GM18909 (cell line): ENCODE data around the gene NCR3LG1.

Source experiments
- ATAC-seq: cut with Tn5 transposase; IDR thresholded peaks from one replicate; pipeline ENCODE4 v1.9.1; 2021; ENCODE audit warnings: mild to moderate bottlenecking; ENCODE audit not compliant: unreplicated experiment, poor library complexity

NCR3LG1 gene, protein sequence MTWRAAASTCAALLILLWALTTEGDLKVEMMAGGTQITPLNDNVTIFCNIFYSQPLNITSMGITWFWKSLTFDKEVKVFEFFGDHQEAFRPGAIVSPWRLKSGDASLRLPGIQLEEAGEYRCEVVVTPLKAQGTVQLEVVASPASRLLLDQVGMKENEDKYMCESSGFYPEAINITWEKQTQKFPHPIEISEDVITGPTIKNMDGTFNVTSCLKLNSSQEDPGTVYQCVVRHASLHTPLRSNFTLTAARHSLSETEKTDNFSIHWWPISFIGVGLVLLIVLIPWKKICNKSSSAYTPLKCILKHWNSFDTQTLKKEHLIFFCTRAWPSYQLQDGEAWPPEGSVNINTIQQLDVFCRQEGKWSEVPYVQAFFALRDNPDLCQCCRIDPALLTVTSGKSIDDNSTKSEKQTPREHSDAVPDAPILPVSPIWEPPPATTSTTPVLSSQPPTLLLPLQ

DNA sequence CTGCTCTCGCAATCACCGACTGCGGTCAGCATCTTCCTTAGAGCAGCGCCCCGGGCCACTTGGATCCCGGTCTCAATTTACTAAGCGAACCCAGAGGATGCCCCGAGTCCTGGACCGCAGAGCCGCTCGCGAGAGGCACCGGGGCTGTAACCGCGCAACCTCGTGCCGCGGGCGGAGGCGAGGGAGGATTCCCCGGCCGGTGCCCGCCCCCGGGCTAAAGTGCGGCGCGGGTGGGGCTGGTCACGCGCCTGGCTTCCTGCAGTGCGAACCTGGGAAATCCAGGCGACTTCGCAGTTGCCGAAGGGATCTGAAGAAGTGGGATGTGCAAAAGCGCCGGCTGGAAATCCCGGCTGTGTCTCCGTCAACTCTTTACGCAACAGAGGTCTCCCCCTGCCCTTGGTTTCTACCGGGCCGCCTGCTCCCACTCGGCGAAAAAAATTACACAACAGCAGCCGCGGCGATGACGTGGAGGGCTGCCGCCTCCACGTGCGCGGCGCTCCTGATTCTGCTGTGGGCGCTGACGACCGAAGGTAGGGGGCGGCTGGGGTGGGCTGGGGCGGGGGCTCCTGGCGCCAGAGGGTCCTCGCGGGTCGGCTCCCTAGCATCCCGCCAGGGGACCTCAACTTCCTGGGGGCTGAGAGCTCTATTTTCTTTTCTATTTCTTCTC lies at the start of gene NCR3LG1:
Gene NCR3LG1 (plus strand): TSS at position 291 of the 667 bp plus-strand sequence. CDS start 170 bp downstream, at position 461.
- no peak for ATAC-seq

DNA sequence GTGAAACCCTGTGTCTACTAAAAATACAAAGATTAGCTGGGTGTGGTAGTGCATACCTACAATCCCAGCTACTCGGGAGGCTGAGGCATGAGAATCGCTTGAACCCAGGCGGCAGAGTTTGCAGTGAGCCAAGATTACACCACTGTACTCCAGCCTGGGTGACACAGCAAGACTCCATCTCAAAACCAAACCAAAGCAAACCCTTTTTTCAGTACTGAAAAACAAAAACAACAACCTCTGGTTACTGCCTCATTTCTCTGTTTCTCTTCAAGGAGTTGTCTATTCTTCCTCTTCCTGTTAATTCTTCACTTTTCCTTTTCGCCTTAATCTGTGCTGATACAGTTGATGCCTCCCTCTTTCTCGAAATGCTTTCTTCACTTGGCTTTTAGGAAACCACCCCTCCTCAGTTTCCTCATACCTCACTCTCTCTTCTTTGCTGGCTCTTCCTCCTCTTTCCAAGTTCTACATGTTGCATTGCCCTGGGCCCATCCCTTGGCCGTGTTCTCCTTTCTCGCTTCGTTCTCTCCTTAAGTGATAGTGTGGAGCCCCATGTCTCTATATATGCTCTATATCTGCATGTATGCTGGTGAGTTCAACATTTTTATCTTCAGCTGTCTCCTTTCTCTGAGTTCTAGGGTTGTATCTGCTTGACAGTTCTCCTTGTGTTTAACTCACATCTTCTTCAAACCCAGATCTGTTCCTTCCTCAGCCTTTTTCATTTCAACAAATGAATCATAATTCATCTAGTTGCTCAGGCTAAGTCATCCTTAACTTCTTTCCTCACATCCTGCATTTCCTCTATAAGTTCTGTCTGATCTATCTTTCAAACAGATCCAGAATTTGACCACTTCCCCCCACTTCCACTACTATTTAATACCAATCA lies 38.0 kb upstream of the NCR3LG1 start:
- ATAC-seq: no peak

DNA sequence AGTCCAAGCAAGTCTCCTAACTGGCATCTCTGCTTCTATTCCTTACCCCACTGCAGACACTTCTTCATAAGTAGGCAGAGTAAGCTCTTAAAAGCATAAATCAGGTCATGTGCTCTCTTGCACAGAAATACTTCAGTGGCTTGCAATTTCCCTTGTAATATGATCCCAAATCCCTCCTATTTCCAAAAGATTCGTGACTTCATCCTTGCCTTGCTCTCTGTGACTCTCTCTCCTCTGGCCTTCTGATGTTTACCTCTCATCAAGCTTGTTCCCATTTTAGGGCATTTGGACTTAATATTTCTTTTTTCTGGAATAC lies 37.4 kb upstream of the NCR3LG1 start:
- ATAC-seq: no peak

DNA sequence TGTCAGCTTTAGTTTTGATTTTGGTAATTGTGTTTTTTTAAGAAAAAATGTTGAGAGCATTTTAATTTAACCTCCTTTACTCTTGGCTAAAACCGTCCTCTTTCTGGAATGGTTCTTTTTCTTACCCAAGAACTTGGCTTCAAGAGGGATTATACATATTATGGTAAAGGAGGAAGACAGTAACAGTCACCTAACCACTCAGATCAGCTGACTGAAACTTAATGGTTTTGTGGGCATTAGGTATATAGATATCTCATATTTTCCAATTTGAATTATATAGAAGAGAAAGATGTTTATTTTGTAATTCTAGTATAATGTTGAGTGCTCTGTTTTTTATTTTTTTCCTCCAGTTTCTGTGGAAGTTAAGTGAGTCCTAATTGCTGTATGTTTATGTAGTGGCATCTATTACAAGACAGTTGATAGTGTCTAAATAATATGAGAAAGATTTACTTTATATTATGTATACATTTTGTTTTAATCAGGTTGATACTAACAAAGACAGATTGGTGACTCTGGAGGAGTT lies 36.6 kb upstream of the NCR3LG1 start:
- ATAC-seq: no peak

DNA sequence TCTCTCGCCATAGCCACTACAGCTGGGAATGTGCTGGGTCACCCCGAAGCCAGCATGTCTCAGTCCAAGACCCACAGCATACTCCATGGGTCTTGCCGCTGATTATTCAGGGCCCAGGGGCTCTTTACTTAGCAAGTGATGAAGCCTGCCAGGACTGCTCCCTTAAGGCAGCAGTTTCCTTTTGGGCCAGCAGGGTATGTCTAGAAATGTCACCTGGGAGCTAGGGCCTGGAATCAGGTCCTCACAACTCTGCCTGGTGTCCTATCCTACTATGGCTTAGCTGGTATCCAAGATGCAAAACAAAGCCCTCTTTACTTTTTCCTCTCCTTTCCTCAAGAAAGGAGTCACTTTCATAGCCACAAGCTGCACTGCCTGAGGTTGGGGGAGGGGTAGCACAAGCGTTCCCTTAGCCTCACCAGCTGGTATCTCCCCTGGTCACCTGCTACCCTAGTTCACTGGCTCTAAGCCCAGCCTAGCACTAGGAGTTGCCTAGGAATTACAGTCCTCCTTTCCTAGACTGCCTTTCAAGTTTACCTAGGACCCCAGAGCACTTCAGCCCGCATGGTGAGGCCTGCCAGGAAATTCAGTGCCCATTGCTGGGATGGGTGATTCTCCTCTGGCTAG lies 22.6 kb upstream of the NCR3LG1 start:
- no peak for ATAC-seq

DNA sequence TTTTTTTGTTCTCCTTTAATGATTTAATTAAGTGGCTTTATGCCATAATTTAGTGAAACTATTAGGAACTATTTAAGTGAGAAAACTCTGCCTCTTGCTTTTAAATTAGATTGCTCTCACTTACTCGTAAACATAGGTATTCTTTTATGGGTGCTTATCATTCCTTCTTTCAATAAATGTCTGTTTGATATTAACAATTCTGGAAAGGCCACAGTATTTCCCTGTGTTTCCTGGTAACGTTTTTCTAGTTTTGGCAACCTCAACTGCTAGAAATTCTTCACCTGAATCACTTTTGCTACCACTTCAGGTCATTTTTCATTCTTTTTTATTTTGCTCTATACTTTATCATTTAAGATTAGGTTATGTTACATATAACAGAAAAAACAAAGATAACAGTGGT lies 19.9 kb upstream of the NCR3LG1 start:
- ATAC-seq: no peak

DNA sequence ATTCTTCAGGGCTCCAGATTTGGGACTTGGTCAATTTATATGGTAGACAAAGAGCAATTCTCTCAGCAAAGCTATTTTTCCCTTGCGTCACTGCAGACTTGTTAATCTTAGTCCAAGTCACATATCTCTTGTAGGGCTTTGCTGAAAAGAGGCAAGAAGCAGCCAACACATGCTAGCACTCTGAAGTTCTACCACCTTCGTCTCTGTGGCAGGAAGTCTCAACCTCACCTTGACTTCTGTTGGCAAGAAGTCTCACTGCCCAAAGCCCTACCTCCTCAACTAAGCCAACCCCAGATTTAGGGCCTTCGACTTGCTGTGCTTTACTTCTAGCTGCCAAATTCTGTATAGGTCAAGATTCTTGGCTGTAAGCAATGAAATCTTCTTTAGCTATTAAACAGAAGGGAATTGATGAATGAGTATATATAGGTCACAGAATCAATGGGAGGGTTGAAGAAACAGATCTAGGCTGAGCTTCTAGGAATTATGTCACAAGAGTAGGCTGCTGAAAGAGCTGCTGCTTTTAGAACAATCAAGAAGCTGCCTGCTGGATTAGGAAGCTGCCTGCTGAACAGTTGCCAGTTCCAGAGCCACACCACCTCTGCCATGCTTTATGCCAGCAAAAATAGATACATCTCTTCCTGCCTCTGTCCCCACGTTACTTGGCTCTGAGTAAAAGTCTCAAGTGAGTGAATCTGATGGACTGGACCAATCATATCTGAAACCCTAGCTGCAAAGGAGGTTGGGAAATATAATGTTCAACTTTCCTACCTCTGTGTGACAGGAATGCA lies 17.6 kb upstream of the NCR3LG1 start:
- ATAC-seq: no peak

DNA sequence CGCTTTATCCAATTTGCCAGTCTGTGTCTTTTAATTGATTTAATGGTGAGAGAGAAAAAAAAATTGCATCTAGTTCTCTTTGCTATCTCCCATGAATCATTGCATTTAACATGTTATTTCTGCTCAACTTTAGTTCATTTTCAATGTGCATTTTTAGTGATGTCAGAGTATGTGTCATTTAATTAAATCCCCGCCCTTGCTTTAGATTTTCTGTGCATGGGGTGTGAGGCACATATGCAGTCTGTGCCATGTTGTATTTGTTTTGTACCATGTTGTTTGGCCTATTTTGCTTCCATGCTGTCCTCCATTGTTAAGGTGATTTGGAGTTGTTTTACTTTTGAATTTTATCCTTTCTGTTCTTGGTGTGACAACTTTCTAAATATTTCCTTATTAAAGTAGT lies 8.3 kb upstream of the NCR3LG1 start:
- no peak for ATAC-seq

DNA sequence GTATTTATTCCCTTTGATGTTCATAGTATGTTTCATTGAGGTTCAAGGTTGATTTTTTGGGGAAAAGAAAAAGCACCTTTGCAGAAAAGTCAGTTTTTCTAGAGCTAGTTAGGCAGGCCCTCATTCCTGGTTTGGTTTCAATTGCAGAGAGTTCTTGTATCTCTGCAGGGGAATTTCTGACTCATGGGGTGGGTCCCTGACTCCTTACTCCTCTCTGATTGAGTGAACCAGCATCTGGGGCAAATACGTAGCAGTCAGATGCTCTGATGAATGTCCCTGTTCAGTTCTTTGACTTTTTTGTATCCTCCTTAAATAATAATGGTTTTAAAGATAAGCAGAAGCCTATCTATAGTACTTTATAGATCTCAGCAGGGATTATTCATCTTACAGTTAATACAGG lies 7.7 kb upstream of the NCR3LG1 start:
- no peak for ATAC-seq

DNA sequence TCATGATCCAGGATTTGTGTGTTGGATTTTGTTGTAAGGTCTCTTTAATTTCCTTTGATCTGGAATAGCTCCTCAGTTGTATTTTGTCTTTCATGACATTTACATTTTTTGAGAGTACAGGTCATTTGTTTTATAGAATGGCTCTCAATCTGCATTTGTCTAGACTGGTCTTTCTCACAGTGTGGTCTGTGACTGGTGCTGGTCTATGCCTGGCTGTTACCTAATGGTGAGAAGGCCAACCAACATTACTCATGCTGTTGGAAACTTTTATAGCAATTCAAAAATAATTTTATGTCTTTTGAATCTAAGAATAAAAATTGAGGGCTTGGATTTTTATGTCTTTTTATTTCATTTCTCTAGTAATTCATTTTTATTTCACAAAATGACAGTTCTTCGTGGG lies 3.9 kb upstream of the NCR3LG1 start:
- ATAC-seq: no peak

DNA sequence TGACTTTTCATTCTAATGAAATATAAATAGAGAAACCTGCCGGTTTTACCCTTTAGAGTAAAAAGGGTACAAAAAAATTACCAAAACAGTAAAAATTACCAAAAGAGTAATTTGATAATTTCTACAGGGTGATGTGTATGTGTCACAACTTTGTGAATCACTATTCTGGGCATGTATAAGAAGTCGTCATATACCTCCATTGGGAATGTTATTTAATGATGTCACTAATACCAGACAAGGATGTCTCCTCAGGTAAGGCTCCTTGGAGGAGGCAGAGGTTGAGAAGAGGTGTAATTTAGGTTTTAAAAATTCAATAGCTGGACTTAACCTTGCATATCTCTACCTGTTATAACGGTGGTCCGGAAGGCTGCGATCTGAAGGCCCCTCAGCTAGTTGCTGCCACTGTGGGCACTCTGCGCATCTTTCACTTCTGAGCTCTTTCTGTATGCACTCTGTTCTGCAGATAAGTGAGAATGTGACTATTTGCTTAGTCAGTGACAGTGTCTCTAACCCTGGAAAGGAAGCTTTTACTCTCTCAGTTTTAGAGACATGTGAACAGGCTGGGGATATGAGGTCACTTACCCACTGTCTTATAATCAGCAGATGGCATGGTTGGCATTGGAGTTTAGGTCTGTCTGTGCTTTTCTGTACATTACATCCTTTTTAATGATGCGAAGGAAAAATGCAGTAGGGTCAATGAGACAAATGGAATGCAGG lies 987 bp upstream of the NCR3LG1 start:
- no peak for ATAC-seq

DNA sequence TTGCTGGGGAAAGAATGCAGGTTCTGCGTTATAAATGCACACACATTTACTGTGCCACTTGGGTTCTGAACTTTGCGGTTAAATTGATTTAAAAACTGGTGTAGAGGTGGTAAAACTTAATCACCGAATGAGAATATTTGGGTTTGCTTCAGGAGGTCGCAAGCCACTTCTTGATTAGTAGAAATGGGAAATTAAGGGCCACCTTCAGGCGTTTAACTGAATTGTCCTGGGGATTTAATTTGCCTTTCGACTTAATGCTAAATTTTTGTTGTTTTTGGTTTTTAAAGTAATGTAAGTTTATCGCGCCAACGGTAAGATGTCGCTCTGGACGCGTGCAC lies 459 bp upstream of the NCR3LG1 start:
- no peak for ATAC-seq

DNA sequence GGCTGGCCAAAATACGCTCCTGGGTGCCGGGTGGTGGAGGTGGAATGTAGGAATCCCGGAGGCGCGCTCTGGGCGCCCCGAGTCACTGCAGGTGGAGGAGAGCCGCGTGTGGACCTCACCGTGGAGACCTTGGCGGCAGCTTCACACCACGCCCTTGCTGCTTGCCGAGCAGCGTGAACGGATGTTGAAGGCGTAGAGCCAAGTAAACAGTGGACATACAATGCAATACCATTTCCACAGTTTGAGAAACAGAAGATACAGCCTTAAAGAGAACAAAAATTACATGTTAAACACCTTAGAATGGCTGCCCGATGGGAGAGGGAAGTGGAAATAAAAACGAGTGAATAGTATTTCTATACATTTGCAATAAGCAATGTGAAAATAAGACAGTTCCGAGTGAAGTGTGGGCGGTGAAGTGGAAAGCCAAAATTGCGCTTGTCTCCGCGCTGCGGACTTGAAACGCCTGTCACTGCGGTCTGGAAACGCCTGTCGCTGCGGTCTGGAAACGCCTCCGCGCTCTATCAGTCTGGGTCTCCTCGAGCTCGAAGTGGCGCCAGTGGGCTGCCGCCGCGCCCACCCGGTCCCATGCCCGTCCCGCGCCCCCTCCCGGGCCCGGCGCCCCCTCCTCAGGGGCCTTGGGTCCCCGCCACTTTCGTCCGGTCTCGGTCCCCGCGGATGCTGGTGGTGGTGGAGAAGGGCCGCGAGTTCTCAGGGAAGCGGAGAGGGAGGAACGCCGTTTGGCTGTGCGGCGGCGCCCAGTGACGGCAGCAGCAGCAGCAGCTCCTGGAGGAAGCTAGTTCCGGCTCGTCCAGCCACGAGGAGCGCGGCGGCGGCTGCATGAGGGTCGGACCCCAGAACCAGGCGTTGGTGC lies 1.6 kb downstream of the NCR3LG1 start:
- peak; percentile 54 for ATAC-seq

DNA sequence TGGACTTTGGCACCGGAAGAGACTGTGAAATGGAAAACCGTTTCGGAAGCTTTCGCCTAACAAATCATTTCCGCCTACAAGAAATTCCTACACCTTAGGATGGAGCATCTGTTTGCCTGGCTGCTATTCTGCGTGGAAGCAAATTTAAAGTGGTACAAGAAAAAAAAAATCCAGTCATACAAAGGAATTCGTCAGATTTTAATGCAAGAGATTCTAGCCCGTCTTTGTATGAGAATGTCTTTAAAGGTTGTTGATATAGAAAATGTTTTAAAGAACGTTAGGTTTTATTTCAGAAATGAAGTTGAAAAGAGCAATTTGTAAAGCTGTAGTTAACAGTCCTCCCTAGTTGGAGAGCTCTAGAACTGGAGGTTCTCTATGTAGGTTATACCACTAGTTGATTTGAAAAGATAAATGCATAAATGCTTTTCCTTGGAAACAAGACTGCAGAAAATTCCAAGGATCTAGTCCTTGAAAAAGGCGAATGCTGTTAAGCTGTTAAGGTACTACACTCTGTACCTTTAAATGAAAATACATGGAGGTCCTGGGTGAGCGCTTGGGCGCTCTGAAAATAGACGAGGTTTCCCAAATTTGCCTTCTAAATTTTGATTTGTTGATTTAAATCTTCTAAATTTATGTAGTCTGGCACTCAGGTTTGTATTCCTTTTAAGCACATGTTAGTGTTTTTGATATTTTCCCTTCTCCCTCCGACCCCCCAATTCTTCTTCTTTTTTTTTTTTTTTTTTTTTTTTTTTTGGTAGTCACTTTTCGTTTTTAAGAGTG lies 2.4 kb downstream of the NCR3LG1 start:
- ATAC-seq: no peak

DNA sequence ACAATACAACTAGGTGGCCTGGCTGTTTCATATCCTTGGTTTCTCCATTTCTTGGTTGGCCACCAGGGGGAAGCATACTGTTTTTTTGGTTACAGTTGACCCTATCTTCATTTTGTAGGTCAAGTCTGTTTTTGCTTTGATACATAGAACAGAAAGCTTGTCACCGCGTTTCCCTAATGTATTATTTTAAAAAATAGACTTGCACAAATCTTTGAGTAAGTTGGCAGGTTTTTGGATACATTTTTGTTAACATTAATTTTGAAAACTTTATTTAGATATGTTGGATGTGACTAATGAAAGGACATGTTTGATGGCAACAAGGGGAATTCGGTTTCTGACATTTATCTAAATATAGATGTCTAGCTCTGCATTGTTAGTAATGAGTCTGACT lies 3.0 kb downstream of the NCR3LG1 start:
- ATAC-seq: peak; percentile 58

DNA sequence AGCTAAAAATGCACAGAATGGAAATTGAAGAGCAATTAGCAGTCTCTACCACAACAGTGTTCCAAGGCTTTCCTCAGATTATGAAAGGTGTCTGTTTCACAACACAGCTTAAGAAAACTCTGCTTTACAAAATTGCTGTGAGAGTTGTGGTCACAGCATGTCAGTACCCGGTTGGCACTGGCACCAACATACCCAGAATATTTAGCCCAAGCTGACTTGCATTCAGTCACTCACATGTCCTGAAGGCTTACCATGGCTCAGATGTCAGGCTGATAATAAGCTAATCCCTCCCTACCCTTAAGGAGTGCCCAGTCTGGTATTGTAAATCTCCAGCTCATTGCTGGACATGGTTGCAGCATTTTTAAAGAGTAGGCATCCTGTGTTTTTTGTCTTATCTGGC lies 14.9 kb downstream of the NCR3LG1 start:
- ATAC-seq: no peak

DNA sequence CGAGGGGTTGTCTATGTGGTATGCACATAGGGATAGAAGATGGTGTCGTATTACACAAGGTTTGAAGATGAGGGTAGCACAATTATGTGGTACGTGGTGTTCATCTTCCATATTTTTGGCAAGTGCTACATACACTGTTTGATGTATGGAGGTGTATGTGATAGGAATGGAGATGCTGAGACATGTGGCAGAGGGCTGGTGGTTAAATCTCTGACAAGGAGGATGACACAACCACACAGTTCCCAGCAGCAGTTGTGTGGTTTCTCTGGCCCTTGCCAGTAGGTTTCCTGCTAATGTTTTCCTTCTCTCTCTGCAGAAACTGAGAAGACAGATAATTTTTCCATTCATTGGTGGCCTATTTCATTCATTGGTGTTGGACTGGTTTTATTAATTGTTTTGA lies 17.0 kb downstream of the NCR3LG1 start:
- no peak for ATAC-seq
